HG03066 (cell line): ENCODE measurements around the gene GRM4.
"Not testable (repeated sequence)": the region's sequence is repeated elsewhere in the genome, so short reads cannot be mapped to it uniquely, and the experiment has no call there.

Source experiments
- ATAC-seq: cut with Tn5 transposase; IDR thresholded peaks from one replicate; pipeline ENCODE4 v1.9.1; 2021; ENCODE audit warnings: low read depth; ENCODE audit not compliant: unreplicated experiment

GRM4 gene

GRCh38 chr6:34049395-34050342 lies 96.2 kb downstream of the GRM4 start:
- no peak for ATAC-seq

DNA sequence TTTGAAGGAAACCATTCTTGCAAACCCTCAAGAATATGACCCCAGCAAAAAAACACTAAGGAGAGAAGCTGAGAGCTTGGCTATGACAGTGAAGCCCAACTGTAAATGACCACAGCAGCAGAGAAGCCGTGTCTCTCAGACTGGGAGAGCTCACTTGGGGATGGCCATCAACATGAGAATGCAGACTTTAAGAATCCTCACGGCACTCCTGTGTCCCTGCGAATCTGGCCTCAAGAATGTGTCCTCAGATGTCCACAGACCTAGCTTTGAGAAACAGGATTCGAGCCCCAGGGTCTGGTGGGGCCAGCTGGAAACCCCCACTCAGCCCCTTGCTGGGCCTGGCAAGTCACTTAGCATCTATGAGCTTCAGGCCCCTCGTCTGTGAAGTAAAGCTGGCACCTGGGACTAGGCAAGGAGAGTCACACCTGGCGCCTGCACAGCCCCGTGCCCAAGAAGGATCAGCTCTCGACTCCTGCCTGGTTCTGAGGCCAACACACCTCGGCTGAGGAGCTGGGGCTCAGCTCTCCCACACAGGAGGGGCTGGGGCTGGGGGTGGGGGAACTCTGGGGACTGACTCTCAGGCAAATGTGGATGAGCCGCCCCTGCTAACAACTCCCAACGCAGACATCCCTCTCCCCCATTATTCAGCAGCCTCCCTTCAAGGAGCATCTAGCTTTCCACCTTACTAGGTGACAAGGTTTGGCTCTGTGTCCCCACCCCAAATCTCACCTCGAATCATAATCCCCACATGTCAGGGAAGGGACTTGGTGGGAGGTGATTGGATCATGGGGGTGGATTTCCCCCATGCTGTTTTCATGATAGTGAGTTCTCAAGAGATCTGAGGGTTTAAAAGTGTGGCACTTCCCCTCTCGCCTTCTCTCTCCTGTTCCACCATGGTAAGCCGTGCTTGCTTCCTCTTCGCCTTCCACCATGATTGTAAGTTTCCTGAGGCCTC lies 97.7 kb downstream of the GRM4 start:
- ATAC-seq = no peak

DNA sequence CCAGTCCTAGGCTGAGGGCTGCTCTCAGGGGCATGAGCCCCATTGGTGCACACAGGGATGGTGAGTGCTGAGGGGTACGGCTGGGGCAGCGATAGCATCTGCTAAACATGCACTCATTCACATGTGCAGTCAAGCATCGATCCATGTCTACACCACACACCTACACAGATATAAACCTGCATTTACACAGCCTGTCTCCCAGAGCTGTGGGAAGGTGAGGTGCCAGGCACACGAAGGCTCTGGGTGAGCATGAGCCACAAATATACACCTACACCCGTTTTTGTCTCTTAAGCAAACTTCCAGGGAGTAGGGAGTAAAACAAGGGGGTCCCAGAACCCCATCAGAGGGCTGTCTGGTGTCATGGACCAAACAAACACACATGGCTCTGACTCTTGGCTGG lies 99.3 kb downstream of the GRM4 start:
- no peak for ATAC-seq

DNA sequence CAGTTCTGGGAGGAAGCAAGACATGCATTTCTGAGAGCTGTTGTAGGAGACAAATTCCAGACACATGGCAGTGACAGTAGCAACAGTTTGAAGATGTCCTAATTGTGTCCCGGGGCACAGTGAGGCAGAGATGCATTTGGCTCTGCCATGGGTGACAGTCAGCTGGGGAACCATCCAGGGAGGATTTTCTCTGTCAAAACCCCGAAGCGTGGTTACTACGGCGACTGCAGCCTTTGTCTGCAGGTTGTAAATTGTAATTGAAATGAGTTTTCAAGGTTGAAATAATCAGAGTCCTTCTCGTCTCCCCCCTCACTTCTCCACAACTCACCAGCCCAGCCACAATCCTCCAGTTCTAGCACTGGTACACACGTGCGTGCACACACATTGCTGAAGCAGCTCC lies 100.1 kb downstream of the GRM4 start:
- ATAC-seq = no peak

GRCh38 chr6:34044945-34045595 lies 100.8 kb downstream of the GRM4 start:
- no peak for ATAC-seq

GRCh38 chr6:34043359-34043758 lies 102.5 kb downstream of the GRM4 start:
- ATAC-seq = no peak

DNA sequence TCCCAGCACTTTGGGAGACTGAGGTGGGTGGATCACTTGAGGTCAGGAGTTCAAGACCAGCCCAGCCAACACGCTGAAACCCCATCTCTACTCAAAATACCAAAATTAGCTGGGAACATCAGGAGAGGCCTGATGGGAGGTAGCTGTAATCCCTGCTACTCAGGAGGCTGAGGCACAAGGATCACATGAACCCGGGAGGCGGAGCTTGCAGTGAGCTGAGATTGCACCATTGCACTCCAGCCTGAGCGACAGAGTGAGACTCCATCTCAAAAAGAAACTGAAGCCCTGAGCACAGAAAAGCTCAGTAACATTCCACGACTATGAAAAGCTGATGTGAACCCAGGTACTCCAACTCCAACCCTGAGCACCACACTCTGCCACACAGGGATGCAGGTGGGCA lies 103.9 kb downstream of the GRM4 start:
- not testable (repeated sequence) for ATAC-seq

DNA sequence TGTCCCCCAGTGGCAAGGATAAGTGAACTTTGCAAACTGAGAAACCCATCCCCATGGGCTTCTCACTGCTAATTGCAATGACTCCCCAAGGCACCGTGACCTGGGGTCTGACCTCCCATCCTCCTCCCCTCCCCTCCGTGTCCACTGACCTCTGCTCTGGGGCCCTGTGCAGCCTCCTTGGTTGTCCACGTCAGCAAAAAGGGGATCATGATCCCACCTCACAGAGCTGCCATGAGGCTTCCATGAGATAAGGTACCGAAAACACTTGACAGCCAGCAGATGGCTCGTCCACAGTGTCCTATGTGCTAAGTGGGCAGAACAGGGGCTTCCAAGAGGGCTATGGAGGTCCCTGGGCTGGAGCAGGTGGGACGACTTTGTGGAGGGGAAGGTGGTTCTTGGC lies 104.5 kb downstream of the GRM4 start:
- no peak for ATAC-seq

DNA sequence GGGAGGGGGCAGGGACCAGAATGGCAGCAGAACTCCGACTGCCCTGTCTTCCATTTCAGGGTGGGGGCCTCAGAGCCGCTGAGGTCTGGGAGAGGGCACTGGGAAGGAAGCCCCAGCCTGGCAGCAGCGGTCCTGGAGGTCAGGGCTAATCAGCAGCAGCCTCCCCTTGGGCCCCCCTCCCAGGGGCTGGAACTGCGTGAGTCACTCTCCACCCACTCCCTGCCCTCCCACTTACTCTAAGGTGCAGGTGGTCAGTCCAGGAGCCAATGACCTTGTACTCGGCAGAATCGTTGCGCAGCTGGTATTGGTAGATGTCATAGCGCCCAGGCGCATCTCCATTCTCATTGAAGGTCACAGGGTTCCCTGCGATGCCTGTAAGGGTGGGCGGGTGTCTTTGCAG lies 105.9 kb downstream of the GRM4 start:
- ATAC-seq = no peak

DNA sequence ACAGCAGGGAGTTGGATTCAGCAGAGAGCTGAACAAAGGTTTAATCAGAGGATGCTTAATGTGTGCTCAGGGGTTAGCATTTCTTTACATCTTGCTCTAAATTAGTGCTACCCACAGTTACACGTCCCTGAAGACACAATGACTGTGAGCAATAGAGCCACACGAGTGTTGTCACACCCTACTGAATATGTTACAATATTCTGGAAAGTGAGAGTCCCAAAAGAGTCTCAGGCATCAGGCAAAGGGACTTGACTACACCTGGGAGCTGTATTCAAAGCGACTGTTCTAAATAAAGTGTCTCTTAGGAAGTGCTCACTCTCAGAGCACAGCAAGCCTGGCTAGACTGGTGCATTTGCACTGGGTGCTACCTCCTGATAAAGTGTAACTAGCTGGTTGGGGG lies 108.7 kb downstream of the GRM4 start:
- ATAC-seq = no peak

DNA sequence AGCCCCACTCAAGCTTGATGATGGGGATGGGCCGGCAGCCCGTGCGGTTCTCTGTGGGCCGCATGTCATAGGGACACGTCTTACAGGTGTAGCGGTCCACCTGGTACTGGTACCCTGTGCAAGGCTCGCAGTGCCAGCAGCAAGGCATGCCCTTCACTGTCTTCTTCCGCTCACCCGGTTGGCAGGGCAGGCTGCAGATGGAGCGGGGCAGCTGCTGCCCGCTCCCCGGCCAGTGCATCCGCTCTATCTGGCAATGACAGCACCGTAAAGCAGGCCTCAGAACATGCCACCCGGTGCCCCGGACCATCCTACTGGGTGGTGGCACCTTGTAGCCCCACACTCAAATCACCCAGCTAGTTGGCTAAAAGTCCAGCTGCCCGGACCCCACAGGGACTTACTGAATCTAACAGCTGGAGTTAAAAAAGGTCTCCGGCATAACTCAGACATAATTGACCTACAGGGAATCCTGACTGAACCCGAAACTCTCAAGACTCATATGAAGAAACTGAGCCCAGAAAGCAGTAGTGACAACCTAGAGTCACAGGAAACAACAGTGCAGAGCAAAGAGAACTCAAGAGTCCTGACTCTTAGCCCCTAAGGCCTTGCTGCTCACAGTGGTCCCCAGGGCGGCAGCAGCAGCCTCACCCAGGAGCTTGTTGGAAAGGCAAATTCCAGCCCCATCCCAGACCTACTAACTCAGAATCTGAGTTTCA lies 109.4 kb downstream of the GRM4 start:
- ATAC-seq = no peak

DNA sequence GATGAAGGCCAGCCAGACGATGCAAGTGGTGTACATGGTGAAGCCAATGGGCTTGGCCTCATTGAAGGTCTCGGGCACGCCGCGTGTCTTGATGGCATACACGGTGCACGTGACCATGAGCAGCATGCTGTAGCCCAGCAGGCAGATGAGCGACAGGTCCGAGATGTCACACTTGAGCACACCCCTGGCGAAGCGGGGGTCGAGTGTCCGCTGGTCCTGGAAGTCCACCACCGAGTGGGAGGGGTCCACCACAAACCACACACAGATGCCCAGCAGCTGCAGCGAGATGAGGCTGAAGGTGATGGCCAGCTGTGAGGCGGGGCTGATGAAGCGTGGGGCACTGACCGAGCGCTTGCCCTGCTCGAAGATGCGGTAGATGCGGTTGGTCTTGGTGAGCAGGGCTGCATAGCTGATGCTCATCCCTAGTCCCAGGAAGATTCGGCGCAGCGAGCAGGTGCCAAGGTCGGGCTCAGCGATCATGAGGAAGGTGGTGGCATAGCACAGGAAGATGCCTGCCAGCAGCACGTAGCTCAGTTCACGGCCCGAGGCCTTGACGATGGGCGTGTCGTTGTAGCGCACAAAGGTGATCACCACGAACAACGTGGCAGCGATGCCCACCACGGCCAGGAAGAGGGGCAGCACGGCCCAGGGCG lies 110.1 kb downstream of the GRM4 start:
- no peak for ATAC-seq

DNA sequence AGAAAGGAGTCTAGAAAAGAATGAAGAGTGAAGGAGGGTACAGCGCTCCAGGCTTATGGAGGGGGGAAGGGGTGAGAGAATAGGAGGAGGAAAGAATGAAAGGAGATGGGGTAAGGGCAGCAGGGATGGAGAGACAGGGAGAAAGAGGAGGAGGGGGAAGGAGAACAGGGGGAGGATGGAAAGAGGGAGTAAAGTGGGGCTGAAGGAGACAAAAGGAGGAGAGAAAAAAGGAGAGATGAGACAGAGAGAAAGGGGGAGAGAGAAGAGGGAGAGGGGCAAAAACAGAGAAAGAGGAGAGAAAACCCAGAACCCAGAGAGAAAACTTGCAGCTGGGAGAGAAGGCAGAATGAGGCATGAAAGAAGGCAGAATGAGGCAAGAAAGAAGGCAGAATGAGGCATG lies 110.7 kb downstream of the GRM4 start:
- no peak for ATAC-seq

DNA sequence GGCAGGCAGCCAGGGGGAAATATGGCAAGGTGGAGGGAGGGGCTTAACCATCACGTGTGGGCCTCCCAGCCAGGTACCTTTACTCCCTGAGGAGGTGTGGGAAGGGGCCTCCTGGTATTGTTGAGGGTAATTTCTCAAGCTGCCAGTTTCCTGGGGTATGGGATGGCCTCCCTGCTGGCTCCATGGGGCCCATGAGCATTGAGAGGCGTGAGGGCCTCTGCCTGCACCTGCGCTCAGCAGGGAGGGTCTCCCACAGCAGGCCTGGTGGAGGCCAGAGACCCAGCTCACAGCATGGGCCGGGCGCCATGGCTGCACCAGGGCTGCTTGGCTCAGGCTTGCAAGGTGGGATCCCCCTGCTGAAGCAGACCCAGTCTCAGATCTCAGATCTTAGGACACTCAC lies 113.0 kb downstream of the GRM4 start:
- no peak for ATAC-seq

- ATAC-seq = no peak
Measured at GRCh38 chr6:34031625-34032383, 114.1 kb downstream of the GRM4 start.

- no peak for ATAC-seq
Measured at GRCh38 chr6:34030831-34031624, 114.9 kb downstream of the GRM4 start.

DNA sequence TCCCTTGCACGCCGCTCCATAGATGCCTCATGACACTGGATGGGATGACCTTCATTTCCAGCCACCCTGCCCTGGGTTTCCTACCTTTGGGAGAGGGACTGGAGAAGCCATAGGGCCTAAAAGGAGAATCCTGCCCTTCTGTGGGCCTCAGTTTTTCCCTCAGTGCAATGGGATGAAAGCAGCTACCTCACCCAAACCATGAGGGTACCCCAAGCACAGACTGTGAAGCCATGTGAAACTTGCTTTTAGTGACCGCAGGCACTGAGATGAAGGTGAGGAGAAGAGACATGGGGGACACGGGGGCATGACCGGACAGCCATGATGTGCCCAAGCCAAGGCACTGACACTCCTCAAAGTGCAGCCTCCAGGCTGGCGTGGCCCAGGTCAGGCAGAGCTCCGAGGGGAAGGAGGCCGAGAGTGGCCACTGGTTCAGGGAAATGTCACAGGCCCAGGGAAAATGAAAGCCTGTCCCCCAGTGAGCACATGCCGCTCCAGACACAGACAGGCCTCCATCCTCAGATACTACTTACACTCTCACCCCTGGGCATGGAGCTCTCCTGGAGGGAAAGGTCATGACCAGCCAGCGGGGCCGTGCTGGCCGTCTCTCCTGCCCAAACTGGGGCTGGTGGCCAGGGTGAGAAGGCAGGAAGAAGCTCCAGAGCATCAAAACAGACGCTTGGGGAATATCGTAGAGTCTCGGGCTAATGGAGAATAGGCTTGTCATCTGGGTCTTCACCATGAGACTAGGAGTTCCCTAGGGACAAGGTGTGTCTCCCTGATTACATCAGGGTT lies 116.2 kb downstream of the GRM4 start:
- no peak for ATAC-seq
